ENCODE measurements around the gene SLIT3.

The SLIT3 gene

GRCh38 chr5:168786147-168786546 is 514.8 kb downstream of the SLIT3 start:
- no peak for DNase-seq

GRCh38 chr5:168784454-168784853 is 516.5 kb downstream of the SLIT3 start:
- no peak for DNase-seq

- no peak for DNase-seq
Observed at GRCh38 chr5:168781941-168782571, 518.9 kb downstream of the SLIT3 start.

GRCh38 chr5:168780888-168781287 is 520.1 kb downstream of the SLIT3 start:
- no peak for DNase-seq

GRCh38 chr5:168779333-168779732 is 521.6 kb downstream of the SLIT3 start:
- DNase-seq = no peak

- DNase-seq = no peak
Observed at GRCh38 chr5:168778536-168778935, 522.4 kb downstream of the SLIT3 start.

- no peak for DNase-seq
Observed at GRCh38 chr5:168777651-168778050, 523.3 kb downstream of the SLIT3 start.

GRCh38 chr5:168776070-168776469 is 524.9 kb downstream of the SLIT3 start:
- peak in 1 of 56 donors; percentile 7 for DNase-seq

- DNase-seq = no peak
Observed at GRCh38 chr5:168773226-168773625, 527.7 kb downstream of the SLIT3 start.

- no peak for DNase-seq
Observed at GRCh38 chr5:168772316-168772961, 528.5 kb downstream of the SLIT3 start.

GRCh38 chr5:168771678-168772077 is 529.3 kb downstream of the SLIT3 start:
- DNase-seq = no peak

- DNase-seq = no peak
Observed at GRCh38 chr5:168770996-168771395, 529.9 kb downstream of the SLIT3 start.

GRCh38 chr5:168770036-168770498 is 530.9 kb downstream of the SLIT3 start:
- no peak for DNase-seq

- DNase-seq = no peak
Observed at GRCh38 chr5:168768172-168768571, 532.8 kb downstream of the SLIT3 start.

- DNase-seq = peak in 36 of 56 donors; percentile 2 to 84 (median 32)
Observed at GRCh38 chr5:168766426-168766700, 534.6 kb downstream of the SLIT3 start.

GRCh38 chr5:168765551-168766425 is 535.2 kb downstream of the SLIT3 start:
- DNase-seq = peak in 2 of 56 donors; percentile 2 to 43

- no peak for DNase-seq
Observed at GRCh38 chr5:168765086-168765550, 535.8 kb downstream of the SLIT3 start.

GRCh38 chr5:168756453-168757391 is 544.2 kb downstream of the SLIT3 start:
- no peak for DNase-seq

GRCh38 chr5:168755548-168756093 is 545.3 kb downstream of the SLIT3 start:
- no peak for DNase-seq

- DNase-seq = no peak
Observed at GRCh38 chr5:168753691-168754254, 547.2 kb downstream of the SLIT3 start.
